Endothelial cell of umbilical vein (primary cell): ENCODE results near the gene KRT81. TPM values are rescaled to one million over a fixed set of nuclear protein-coding genes. Genes with fewer than 3 reads are reported as not detected.

Experiments used
- BruUV-seq: library from RNA; stranded (reverse); fragments of 400-500 nt; replicated peaks from 2 replicates; lab custom pipeline; 2021; lab: Mats Ljungman, UMichigan
- CTCF ChIA-PET: fragments of 300-600, 350-600 bp; sonication (Branson Sonifier 250); formaldehyde crosslinking; loops from one replicate; lab custom pipeline; 2021; ENCODE audit warnings: antibody characterized with exemption, inconsistent platforms; lab: Charles Lee
- POLR2A ChIA-PET: fragments of 300-600, 350-600 bp; sonication (Branson Sonifier 250); formaldehyde crosslinking; loops from one replicate; lab custom pipeline; 2021; ENCODE audit warnings: antibody characterized with exemption, inconsistent platforms; lab: Charles Lee
- DNase-seq: peaks from one replicate; pipeline ENCODE4 v3.0.0-alpha.2; 2011; ENCODE audit warnings: low read depth, low spot score
- FAIRE-seq: peaks from 2 replicates; lab custom pipeline; 2011; peaks lifted over from hg19 to GRCh38; lab: Jason Lieb, UNC
- H2AFZ ChIP-seq: 2 replicates; pipeline ENCODE4 v1.6.0; 2012; ENCODE audit warnings: low read depth, low read length, control low read depth, inconsistent platforms
- H3K27ac ChIP-seq: 2 replicates; pipeline ENCODE4 v1.5.1; 2011; ENCODE audit warnings: low read depth, mild to moderate bottlenecking, control low read depth, low read length, moderate library complexity; ENCODE audit not compliant: insufficient read depth
- H3K27me3 ChIP-seq, 2 experiments: 2 replicates each; pipeline versions ENCODE4 v1.6.0 to v1.6.1; 2011; ENCODE audit warnings: low read length in 2 of 2, mixed read lengths in 1 of 2; ENCODE audit not compliant: control insufficient read depth in 2 of 2, insufficient read depth in 2 of 2
- H3K36me3 ChIP-seq, 2 experiments: 2 replicates in 1 of 2; 3 replicates in 1 of 2; pipeline ENCODE4 v1.5.1; 2011; ENCODE audit warnings: low read length in 2 of 2, mild to moderate bottlenecking in 1 of 2, moderate library complexity in 1 of 2; ENCODE audit not compliant: control insufficient read depth in 2 of 2, insufficient read depth in 2 of 2; ENCODE audit errors: extremely low read depth in 1 of 2
- H3K4me1 ChIP-seq: 3 replicates; pipeline ENCODE4 v1.5.1; 2011; ENCODE audit warnings: mild to moderate bottlenecking, low read length; ENCODE audit not compliant: control insufficient read depth, insufficient read depth; ENCODE audit errors: extremely low read depth
- H3K4me2 ChIP-seq: 2 replicates; pipeline ENCODE4 v1.6.1; 2011; ENCODE audit warnings: low read length, control low read depth, mixed read lengths; ENCODE audit not compliant: insufficient read depth
- H3K4me3 ChIP-seq, 3 experiments: fragments of 200-600 bp in 1 of 3; sonication (generic), shearing (Covaris generic) in 1 of 3; replicated peaks in 1 of 3; 2 replicates each; pipeline ENCODE4 v1.5.1; 2011 to 2016; ENCODE audit warnings: control low read depth in 3 of 3, low read length in 3 of 3, mild to moderate bottlenecking in 2 of 3, inconsistent platforms in 1 of 3, low read depth in 1 of 3, moderate library complexity in 1 of 3; ENCODE audit not compliant: insufficient read depth in 1 of 3
- H3K79me2 ChIP-seq: 2 replicates; pipeline ENCODE4 v1.6.0; 2012; ENCODE audit warnings: low read length, inconsistent platforms; ENCODE audit not compliant: control insufficient read depth, insufficient read depth
- H3K9ac ChIP-seq: replicated peaks from 2 replicates; pipeline ENCODE3; 2011; ENCODE audit warnings: low read length, control low read depth; ENCODE audit not compliant: insufficient read depth; ENCODE audit errors: extremely low read depth
- H3K9me1 ChIP-seq: replicated peaks from 3 replicates; pipeline ENCODE4 v1.6.0; 2011; ENCODE audit warnings: mild to moderate bottlenecking, low read length; ENCODE audit not compliant: control insufficient read depth, insufficient read depth; ENCODE audit errors: extremely low read depth
- H3K9me3 ChIP-seq: replicated peaks from 2 replicates; pipeline ENCODE4 v1.5.1; 2012; ENCODE audit warnings: low read length, inconsistent platforms; ENCODE audit not compliant: control insufficient read depth, insufficient read depth
- H4K20me1 ChIP-seq: replicated peaks from 2 replicates; pipeline ENCODE3; 2011; ENCODE audit warnings: mild to moderate bottlenecking, low read length; ENCODE audit not compliant: control insufficient read depth, insufficient read depth; ENCODE audit errors: extremely low read depth
- CTCF ChIP-seq, 2 donors: IDR thresholded peaks; 1 replicate in 1 of 2; 2 replicates in 1 of 2; pipeline ENCODE4 v1.5.1; 2011; ENCODE audit warnings: low read length in 2 of 2, mild to moderate bottlenecking in 2 of 2, moderate library complexity in 2 of 2, control low read depth in 1 of 2, inconsistent platforms in 1 of 2, low read depth in 1 of 2; ENCODE audit not compliant: insufficient read depth in 1 of 2; ENCODE audit errors: extremely low read depth in 1 of 2
- EZH2 ChIP-seq: IDR thresholded peaks from 2 replicates; pipeline ENCODE4 v1.6.1; 2012; ENCODE audit warnings: borderline replicate concordance, low read depth, mild to moderate bottlenecking, moderate library complexity, low read length, inconsistent platforms; ENCODE audit not compliant: severe bottlenecking
- FOS ChIP-seq: IDR thresholded peaks from 2 replicates; pipeline ENCODE4 v1.6.1; 2011; ENCODE audit warnings: mild to moderate bottlenecking, low read length, moderate library complexity, borderline replicate concordance; ENCODE audit not compliant: insufficient read depth
- GATA2 ChIP-seq: IDR thresholded peaks from 2 replicates; pipeline ENCODE4 v1.7.0; 2011; ENCODE audit warnings: low read depth, mild to moderate bottlenecking, moderate library complexity, mixed read lengths, low read length; ENCODE audit not compliant: insufficient read length, insufficient read depth
- JUN ChIP-seq: IDR thresholded peaks from 2 replicates; pipeline ENCODE4 v1.6.1; 2011; ENCODE audit warnings: borderline replicate concordance, low read depth; ENCODE audit not compliant: insufficient read length, insufficient read depth
- MAX ChIP-seq: IDR thresholded peaks from 2 replicates; pipeline ENCODE4 v1.6.1; 2011; ENCODE audit not compliant: insufficient read depth, insufficient read length
- MYC ChIP-seq: IDR thresholded peaks from one replicate; pipeline ENCODE4 v1.6.1; 2011; ENCODE audit warnings: mild to moderate bottlenecking, low read depth, low read length
- POLR2A ChIP-seq: IDR thresholded peaks from 2 replicates; pipeline ENCODE4 v1.6.1; 2012; ENCODE audit warnings: low read depth, mild to moderate bottlenecking, control low read depth, low read length
- POLR2AphosphoS5 ChIP-seq: IDR thresholded peaks from 2 replicates; pipeline ENCODE4 v1.6.1; 2012; ENCODE audit warnings: low read depth, mild to moderate bottlenecking, control low read depth, low read length, moderate library complexity; ENCODE audit not compliant: insufficient read depth
- dilution Hi-C: fragments of 300-500 bp; cut with MboI; formaldehyde crosslinking; loops from one replicate; pipeline ENCODE4 v1.15.0; 2019; ENCODE audit warnings: low sequenced_read_pairs; ENCODE audit not compliant: extremely low pct_ligation_motif_present
- intact Hi-C: fragments of 100-400 bp; cut with micrococcal nuclease; formaldehyde crosslinking; loops from one replicate; pipeline ENCODE4 v1.10.0; 2022
- polyA plus RNA-seq, 4 experiments: library from polyadenylated mRNA; depleted of rRNA in 3 of 4; stranded (reverse) in 3 of 4; unstranded in 1 of 4; fragments of >200 nt; gene quantifications; 2 replicates each; pipeline versions ENCODE4 v1.2.1 to v1.2.3, GENCODE V29; 2011 to 2012; ENCODE audit warnings: missing spikeins in 1 of 4
- total RNA-seq: library from RNA; stranded (reverse); gene quantifications from 2 replicates; pipeline ENCODE4 v1.2.3, GENCODE V29; 2021

KRT81 gene
- total and polyA plus RNA-seq, 2 donors (not counting 3 experiments of a cell fraction or from before 2014, with no cell fraction given) = not detected

- Histone ChIP-seq H3K4me2 (no peak within 1 kb of the TSS), H3K36me3 (no peaks in the 10 kb centered on the region), H3K27ac (no peak within 1 kb of the TSS), H3K9me3 (no peaks in the 10 kb centered on the region), H3K79me2 (no peaks in the 10 kb centered on the region), H3K4me1 (no peaks in the 10 kb centered on the region), H3K27me3 (peaks cover 44 to 47% of the 10 kb centered on the region in 2 experiments), H3K9me1 (no peaks in the 10 kb centered on the region), H3K9ac (no peak within 1 kb of the TSS), H4K20me1 (no peaks in the 10 kb centered on the region), H3K4me3 (no peak within 1 kb of the TSS), H2AFZ (no peak within 1 kb of the TSS)
- FAIRE-seq = no peak
- ChIA-PET CTCF (interaction anchor here (1.3 kb wide), 1 partner anchor 14 kb away, joined by 3 read pairs; no protein-coding TSS in a partner anchor), POLR2A (no interaction called here)
- BruUV-seq = no TSS peak
- dilution Hi-C loops (no loop called here), intact Hi-C loops (no loop called here)
- TF ChIP-seq FOS (no peak), MYC (no peak), POLR2A (no peak)
- DNase-seq = no peak
Measured at GRCh38 chr12:52320784-52321400, 29.6 kb upstream of the KRT81 start, which contains the start of gene KRT83. Gene KRT83 (minus strand): TSS chr12:52321398. CDS start chr12:52321335, 63 bp downstream.

GRCh38 chr12:52319097-52319496 lies 27.8 kb upstream of the KRT81 start:
- no peaks in the 10 kb centered on the region for H3K79me2 ChIP-seq
- no peak overlapping the region for H3K4me2 ChIP-seq
- no peak overlapping the region for H3K27ac ChIP-seq
- no peaks in the 10 kb centered on the region for H3K36me3 ChIP-seq
- no peaks in the 10 kb centered on the region for H3K9me1 ChIP-seq
- no peak for FAIRE-seq
- no peak overlapping the region for H3K9ac ChIP-seq
- no peak overlapping the region for H2AFZ ChIP-seq
- ChIA-PET CTCF (interaction anchor here (0.6 to 1.4 kb wide), 8 partner anchors 8 to 40 kb away, joined by 3 to 10 read pairs (median 3); no protein-coding TSS in a partner anchor), POLR2A (no interaction called here)
- dilution Hi-C loops = no loop called here
- no peak overlapping the region for H3K4me3 ChIP-seq
- no TSS peak for BruUV-seq
- intact Hi-C loops = no loop called here
- DNase-seq = no peak
- H3K4me1 ChIP-seq = no peaks in the 10 kb centered on the region
- H3K27me3 ChIP-seq = peaks cover 28 to 41% of the 10 kb centered on the region in 2 experiments
- no peaks in the 10 kb centered on the region for H3K9me3 ChIP-seq
- TF ChIP-seq FOS (no peak), POLR2AphosphoS5 (no peak), EZH2 (no peak), MAX (no peak), MYC (no peak), CTCF (IDR thresholded peaks at IDR 0.05; ENCODE audit: extremely low read depth in 1 of 2, insufficient read depth in 1 of 2, low read depth in 1 of 2, low read length in 2 of 2) (no peak), GATA2 (no peak), POLR2A (no peak), JUN (no peak)
- H4K20me1 ChIP-seq = no peaks in the 10 kb centered on the region
